Kidney epithelial cell (primary cell): Measurements from ENCODE around the gene NXPH2. TPM values are rescaled to one million over a fixed set of nuclear protein-coding genes. Genes with fewer than 3 reads are reported as not detected.

Source experiments
- DNase-seq: peaks from one replicate; pipeline ENCODE4 v3.0.0-alpha.2; 2010; ENCODE audit warnings: low read depth
- H3K27me3 ChIP-seq: 2 replicates; pipeline ENCODE4 v1.6.0; 2011; ENCODE audit warnings: low read length; ENCODE audit not compliant: control insufficient read depth, insufficient read depth
- H3K36me3 ChIP-seq: 2 replicates; pipeline ENCODE4 v1.5.1; 2011; ENCODE audit warnings: low read length; ENCODE audit not compliant: control insufficient read depth, insufficient read depth
- H3K4me3 ChIP-seq: 2 replicates; pipeline ENCODE4 v1.5.1; 2011; ENCODE audit warnings: low read depth, mild to moderate bottlenecking, control low read depth, low read length
- total RNA-seq: library from RNA; depleted of rRNA; stranded (reverse); fragments of >200 nt; gene quantifications from 2 replicates; pipeline ENCODE4 v1.2.3, GENCODE V29; 2015
- TF ChIP-seq, protein P1 (sequence below): IDR thresholded peaks from 2 replicates; pipeline ENCODE4 v1.5.1; 2011; ENCODE audit warnings: mild to moderate bottlenecking, moderate library complexity, low read length, control low read depth, inconsistent platforms; ENCODE audit not compliant: insufficient read depth, poor library complexity, severe bottlenecking

The NXPH2 gene
- total RNA-seq, 1 donor from 2014 or later: not detected

DNA sequence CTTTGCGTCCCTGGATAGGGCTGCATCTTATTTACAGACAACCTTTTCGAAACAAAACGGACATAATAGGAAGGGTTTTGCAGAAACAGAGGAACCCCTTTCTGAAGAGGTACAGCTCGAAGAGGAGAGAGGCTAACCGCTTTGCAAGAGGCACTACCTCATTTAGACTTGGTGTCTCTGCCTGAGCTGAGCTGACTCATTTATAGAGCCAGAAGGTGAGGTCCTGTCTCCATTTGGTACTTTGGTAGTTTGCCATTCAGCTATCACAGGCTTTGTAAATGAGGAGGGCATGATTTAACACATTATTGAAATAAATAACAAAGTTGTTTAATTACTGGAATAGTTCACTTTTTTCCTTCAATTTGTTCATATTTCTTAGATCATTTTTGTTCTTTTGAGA lies 2.2 kb upstream of the NXPH2 start:
- H3K27me3 ChIP-seq: peaks cover 31% of the 10 kb centered on the region
- no peaks in the 10 kb centered on the region for H3K36me3 ChIP-seq
- TF ChIP-seq, protein P1, sequence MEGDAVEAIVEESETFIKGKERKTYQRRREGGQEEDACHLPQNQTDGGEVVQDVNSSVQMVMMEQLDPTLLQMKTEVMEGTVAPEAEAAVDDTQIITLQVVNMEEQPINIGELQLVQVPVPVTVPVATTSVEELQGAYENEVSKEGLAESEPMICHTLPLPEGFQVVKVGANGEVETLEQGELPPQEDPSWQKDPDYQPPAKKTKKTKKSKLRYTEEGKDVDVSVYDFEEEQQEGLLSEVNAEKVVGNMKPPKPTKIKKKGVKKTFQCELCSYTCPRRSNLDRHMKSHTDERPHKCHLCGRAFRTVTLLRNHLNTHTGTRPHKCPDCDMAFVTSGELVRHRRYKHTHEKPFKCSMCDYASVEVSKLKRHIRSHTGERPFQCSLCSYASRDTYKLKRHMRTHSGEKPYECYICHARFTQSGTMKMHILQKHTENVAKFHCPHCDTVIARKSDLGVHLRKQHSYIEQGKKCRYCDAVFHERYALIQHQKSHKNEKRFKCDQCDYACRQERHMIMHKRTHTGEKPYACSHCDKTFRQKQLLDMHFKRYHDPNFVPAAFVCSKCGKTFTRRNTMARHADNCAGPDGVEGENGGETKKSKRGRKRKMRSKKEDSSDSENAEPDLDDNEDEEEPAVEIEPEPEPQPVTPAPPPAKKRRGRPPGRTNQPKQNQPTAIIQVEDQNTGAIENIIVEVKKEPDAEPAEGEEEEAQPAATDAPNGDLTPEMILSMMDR: no peak
- no peak for DNase-seq
- no peak overlapping the region for H3K4me3 ChIP-seq

DNA sequence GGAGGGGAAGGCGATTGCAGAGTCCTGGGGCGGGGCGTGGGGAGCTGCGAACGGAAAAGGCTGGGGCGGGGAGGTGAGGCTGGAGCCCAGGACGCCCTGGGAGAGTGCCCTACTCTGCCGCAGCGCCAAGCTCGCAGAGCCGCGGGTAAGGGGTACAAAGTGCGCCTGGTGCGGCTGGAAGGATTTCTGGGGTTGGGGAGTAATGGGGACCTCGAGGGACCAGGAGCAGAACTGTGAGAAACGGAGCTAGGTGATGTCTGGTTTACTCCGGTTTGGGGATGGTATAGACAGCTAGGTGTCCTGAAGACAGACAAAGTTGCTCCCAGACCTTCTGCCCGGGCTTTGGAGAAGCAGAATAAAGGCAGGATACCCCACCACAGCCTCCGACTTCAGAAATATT lies 718 bp upstream of the NXPH2 start:
- TF ChIP-seq, protein P1: no peak
- Histone ChIP-seq H3K27me3 (peaks cover 31% of the 10 kb centered on the region), H3K36me3 (no peaks in the 10 kb centered on the region), H3K4me3 (no peak overlapping the region)
- DNase-seq: no peak

GRCh38 chr2:138780446-138780880 lies 273 bp upstream of the NXPH2 start:
- Histone ChIP-seq H3K4me3 (peak overlapping the region; percentile 39), H3K27me3 (peaks cover 31% of the 10 kb centered on the region), H3K36me3 (no peaks in the 10 kb centered on the region)
- no peak for DNase-seq
- TF ChIP-seq, protein P1: no peak

DNA sequence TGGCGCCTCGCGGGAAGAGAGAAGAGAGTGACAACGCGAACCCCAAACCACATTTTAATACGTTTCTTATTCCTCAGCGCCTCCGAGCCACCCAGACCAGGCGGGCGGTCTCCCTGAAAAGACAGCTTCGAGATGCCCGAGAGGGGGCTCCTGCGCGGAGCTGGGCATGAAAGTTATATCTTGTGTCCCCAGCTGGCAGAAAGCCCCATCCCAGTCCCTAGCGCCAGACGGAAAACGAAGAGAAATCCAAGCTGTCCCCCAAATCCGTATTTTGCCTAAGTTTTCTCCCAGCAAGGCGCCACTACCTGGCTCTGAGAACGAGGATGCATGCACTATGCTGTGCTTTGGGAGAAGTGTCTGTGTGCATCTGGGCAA lies 797 bp downstream of the NXPH2 start:
- Histone ChIP-seq H3K36me3 (no peaks in the 10 kb centered on the region), H3K27me3 (peaks cover 31% of the 10 kb centered on the region), H3K4me3 (peak overlapping the region; percentile 39)
- TF ChIP-seq, protein P1: no peak
- DNase-seq: no peak

GRCh38 chr2:138777996-138778395 lies 2.2 kb downstream of the NXPH2 start:
- DNase-seq: peak; percentile 12
- no peaks in the 10 kb centered on the region for H3K36me3 ChIP-seq
- TF ChIP-seq, protein P1: no peak
- no peak overlapping the region for H3K4me3 ChIP-seq
- H3K27me3 ChIP-seq: peaks cover 31% of the 10 kb centered on the region

DNA sequence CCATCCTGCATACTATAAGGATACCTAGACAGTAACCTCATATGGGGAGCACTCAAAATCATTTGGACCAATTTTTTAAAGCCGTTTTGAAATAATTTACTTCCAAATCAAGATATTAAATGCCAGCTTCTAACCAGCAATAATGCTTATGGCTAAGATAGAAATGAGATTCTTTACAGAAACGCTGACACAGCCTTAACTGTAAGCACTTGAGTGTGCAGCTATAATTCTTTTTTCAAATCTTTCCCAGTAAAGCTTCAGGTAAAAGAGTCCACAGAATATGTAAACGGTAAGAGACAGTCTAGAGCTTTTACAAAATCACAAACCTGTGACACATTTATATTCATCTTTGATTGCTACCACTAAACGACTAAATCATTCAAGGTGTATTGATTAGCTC lies 4.5 kb downstream of the NXPH2 start:
- DNase-seq: no peak
- peaks cover 19% of the 10 kb centered on the region for H3K27me3 ChIP-seq
- H3K4me3 ChIP-seq: no peak overlapping the region
- no peaks in the 10 kb centered on the region for H3K36me3 ChIP-seq
- TF ChIP-seq, protein P1: no peak
